ENCODE measurements around the gene ZNF479. TPM values are rescaled to one million over a fixed set of nuclear protein-coding genes. Genes with fewer than 3 reads are reported as not detected.
"Not testable (repeated sequence)": the region's sequence is repeated elsewhere in the genome, so short reads cannot be mapped to it uniquely, and the experiment has no call there.

The ZNF479 gene
- not detected for polyA plus RNA-seq (2012; ENCODE audit: insufficient read depth, insufficient read length, low read depth)

DNA sequence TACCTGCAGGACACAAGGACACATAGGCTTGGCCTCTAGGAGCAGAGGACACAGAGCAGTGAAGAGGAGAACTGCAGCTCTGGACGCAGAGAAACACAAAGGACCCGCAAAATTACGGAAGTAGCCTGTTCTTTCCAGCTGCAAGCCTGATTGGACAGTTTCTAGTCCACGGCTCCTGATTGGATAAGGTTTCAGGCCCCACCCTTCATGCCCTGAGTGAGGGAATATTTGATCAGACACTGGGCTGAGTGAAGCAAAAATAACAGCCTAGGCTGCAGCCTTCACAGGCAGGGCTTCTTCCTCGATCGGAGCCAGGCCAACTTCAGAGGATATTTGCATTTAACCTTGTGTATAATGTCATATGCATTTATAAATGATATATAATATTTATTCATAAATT lies at the start of gene ZNF479:
ZNF479 (minus strand) TSS at position 101 of the 400 bp plus-strand sequence. CDS start 112 bp downstream, outside the sequence.
- not testable (repeated sequence) for H3K9me3 ChIP-seq, DNase-seq

DNA sequence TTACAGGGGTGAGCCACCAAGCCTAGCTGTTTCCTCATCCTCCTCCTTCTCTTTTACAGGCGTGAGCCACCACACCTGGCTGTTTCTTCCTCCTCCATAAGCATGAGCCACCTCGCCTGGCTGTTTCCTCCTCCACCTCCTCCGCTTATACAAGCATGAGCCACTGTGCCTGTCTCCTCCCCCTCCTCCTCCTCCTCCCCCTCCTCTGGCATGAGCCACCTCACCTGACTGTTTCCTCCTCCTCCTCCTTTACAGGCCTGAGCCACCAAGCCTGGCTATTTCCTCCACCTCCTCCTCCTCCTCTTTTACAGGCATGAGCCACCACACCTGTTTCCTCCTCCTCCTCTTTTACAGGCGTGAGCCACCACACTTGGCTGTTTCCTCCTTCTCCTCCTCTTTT lies 49.8 kb upstream of the ZNF479 start:
- Histone ChIP-seq H3K4me3 (ENCODE audit: low read depth, low read length) (no peak overlapping the region), H3K9me3 (no peaks in the 10 kb centered on the region; the same call in 1 of the 2 replicates), H3K27me3 (no peaks in the 10 kb centered on the region), H3K4me1 (no peaks in the 10 kb centered on the region), H3K36me3 (no peaks in the 10 kb centered on the region)
- DNase-seq, result no peak
- TF ChIP-seq, protein P1, sequence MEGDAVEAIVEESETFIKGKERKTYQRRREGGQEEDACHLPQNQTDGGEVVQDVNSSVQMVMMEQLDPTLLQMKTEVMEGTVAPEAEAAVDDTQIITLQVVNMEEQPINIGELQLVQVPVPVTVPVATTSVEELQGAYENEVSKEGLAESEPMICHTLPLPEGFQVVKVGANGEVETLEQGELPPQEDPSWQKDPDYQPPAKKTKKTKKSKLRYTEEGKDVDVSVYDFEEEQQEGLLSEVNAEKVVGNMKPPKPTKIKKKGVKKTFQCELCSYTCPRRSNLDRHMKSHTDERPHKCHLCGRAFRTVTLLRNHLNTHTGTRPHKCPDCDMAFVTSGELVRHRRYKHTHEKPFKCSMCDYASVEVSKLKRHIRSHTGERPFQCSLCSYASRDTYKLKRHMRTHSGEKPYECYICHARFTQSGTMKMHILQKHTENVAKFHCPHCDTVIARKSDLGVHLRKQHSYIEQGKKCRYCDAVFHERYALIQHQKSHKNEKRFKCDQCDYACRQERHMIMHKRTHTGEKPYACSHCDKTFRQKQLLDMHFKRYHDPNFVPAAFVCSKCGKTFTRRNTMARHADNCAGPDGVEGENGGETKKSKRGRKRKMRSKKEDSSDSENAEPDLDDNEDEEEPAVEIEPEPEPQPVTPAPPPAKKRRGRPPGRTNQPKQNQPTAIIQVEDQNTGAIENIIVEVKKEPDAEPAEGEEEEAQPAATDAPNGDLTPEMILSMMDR (IDR thresholded peaks at IDR 0.05; ENCODE audit: low read depth, low read length), result no peak

More for the DNA sequence above, at the start of gene ZNF479:
- not testable (repeated sequence) for H3K4me1 ChIP-seq; H3K27me3 ChIP-seq; H3K4me3 ChIP-seq (ENCODE audit: low read depth, low read length); H3K36me3 ChIP-seq

DNA sequence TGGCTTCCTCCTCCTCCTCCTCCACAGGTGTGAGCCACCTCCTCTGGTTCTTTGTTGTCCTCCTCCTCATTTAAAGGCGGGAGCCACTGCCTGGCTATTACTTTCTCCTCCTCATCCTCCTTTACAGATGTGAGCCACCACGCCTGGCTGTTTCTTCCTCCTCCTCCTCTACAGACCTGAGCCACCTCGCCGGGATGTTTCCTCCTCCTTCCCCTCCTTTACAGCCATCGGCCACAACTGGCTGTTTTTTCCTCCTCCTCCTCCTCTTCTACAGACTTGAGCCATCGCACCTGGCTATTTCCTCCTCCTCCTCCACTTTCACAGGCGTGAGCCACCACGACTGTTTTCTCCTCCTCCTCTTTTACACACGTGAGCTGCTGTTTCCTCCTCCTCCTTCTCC lies 49.0 kb upstream of the ZNF479 start:
- Histone ChIP-seq H3K4me3 (ENCODE audit: low read depth, low read length) (no peak overlapping the region), H3K4me1 (no peaks in the 10 kb centered on the region), H3K9me3 (no peaks in the 10 kb centered on the region; the same call in 1 of the 2 replicates), H3K27me3 (no peaks in the 10 kb centered on the region), H3K36me3 (no peaks in the 10 kb centered on the region)
- DNase-seq, result no peak
- TF ChIP-seq, protein P1 (IDR thresholded peaks at IDR 0.05; ENCODE audit: low read depth, low read length), result no peak

DNA sequence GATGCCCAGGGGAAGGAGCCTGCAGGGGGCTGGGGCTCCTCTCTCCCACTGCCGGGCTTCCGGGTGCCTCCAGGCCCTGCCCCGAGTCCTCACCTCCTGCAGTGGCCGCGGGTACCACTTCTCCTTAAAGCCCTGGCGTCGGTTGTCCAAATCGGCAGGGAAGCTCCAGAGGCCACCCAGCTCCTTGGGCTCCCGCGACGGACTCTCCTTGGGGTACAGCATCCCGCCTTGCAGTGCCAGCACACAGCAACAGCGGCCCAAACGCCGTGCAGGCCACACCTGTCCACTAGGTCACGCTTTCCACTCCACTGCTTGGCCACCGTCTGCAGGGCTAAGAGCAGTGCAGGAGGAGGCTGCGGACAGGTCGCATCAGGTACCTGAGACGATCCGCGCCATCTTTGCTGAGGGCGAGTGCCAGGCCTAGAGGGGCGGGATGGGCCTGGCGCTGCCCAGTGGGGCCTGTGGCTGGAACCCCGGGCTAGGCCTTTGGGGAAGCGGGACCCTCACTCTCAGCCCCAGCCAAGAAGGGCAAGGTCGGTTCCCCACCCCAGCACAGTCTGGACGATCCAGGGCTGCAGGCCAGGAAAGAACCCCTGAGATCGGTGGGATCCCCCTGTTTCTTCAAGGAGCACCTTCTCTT lies 47.7 kb upstream of the ZNF479 start:
- H3K4me1 ChIP-seq, result no peaks in the 10 kb centered on the region
- H3K9me3 ChIP-seq, result no peaks in the 10 kb centered on the region; the same call in 1 of the 2 replicates
- TF ChIP-seq, protein P1 (IDR thresholded peaks at IDR 0.05; ENCODE audit: low read depth, low read length), result no peak
- no peak overlapping the region for H3K4me3 ChIP-seq (ENCODE audit: low read depth, low read length)
- DNase-seq, result no peak
- H3K27me3 ChIP-seq, result no peaks in the 10 kb centered on the region
- no peaks in the 10 kb centered on the region for H3K36me3 ChIP-seq

DNA sequence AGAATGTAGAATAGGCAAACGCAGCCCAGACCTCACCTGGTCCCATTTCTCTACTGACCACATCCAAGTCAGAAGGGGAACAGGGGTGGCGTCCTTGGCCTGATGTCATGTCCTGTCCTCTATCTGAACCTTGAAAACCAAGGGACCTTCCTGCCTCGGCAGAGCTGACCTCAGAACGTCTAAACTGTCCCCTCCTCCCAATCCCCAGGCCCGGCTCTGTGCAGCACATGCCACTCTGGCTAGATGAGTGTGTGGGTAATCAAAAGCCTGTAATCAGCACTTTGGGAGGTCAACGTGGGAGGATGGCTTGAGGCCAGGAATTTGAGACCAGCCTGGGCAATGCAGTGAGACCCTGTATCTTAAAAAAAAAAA lies 46.5 kb upstream of the ZNF479 start:
- DNase-seq, result no peak
- no peaks in the 10 kb centered on the region for H3K4me1 ChIP-seq
- no peaks in the 10 kb centered on the region for H3K27me3 ChIP-seq
- TF ChIP-seq, protein P1 (IDR thresholded peaks at IDR 0.05; ENCODE audit: low read depth, low read length), result no peak
- H3K9me3 ChIP-seq, result no peaks in the 10 kb centered on the region; the same call in 1 of the 2 replicates
- no peaks in the 10 kb centered on the region for H3K36me3 ChIP-seq
- no peak overlapping the region for H3K4me3 ChIP-seq (ENCODE audit: low read depth, low read length)

DNA sequence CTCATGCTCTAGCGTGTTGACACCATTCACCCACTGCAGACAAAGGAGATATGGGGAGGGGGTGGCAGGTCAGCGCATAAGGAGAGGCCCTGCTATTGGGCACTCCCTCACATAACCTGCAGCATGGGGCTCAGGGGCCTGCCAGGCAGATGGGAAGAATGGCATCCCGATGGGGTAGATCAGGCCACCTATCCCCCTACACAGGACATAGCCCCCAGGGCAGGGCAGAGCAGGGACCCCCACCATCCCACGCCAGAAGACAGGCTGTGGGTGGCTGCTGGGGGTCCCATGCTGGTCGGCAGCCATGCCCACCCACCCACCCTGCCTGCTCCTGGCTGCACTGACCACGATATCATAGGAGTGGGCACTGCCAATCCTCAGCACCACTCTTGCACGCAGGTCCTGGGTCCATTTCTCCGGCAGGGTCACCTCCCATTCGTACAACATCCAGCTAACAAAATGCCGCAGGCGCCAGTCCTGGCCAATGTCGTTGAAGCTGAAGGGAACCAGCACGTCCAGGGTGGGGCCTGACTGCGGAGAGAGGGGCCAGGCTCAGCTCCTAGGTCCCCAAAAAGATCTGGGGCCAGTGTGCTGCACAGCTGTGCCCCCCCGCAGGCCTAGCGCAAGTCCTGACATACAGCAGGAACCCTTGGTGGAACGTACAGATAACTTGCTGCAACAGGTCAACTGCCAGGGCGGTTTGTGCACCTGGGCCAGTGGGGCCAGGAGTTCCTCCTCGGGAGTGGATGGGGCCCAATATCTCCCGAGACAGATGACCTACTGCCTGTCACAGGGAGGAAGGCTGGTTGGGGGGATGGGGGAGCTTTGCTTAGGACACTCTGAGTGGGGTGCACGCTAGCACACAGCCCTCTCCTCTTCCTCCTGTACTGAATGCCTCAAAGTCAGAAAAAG lies 45.9 kb upstream of the ZNF479 start:
- H3K4me1 ChIP-seq, result no peaks in the 10 kb centered on the region
- no peaks in the 10 kb centered on the region for H3K36me3 ChIP-seq
- no peaks in the 10 kb centered on the region; the same call in 1 of the 2 replicates for H3K9me3 ChIP-seq
- H3K4me3 ChIP-seq (ENCODE audit: low read depth, low read length), result no peak overlapping the region
- DNase-seq, result no peak
- H3K27me3 ChIP-seq, result no peaks in the 10 kb centered on the region
- TF ChIP-seq, protein P1 (IDR thresholded peaks at IDR 0.05; ENCODE audit: low read depth, low read length), result no peak

Measured in BE2C (cell line).